Measurements from ENCODE around the gene TFAP2A. TPM values are rescaled to one million over a fixed set of nuclear protein-coding genes. Genes with fewer than 3 reads are reported as not detected.

Gene TFAP2A
- total and polyA plus RNA-seq, 2 donors from 2014 or later: 10.1 to 16.2 TPM

GRCh38 chr6:10361428-10361827 is 53.4 kb downstream of the TFAP2A start:
- Histone ChIP-seq H3K4me3 (ENCODE audit: low read length in 3 of 3) (no peak overlapping the region), H3K9me3 (ENCODE audit: control insufficient read depth in 2 of 3, insufficient read depth in 1 of 3, low read length in 3 of 3) (no peaks in the 10 kb centered on the region), H3K9ac (ENCODE audit: low read length in 3 of 3) (no peak overlapping the region), H3K27ac (ENCODE audit: low read depth in 2 of 2, low read length in 2 of 2) (no peak overlapping the region), H3K4me1 (ENCODE audit: control insufficient read depth in 2 of 3, insufficient read depth in 2 of 3, low read depth in 1 of 3, low read length in 3 of 3) (no peaks in the 10 kb centered on the region), H3K27me3 (ENCODE audit: control insufficient read depth, insufficient read depth, low read length) (no peaks in the 10 kb centered on the region), H3K36me3 (ENCODE audit: control insufficient read depth in 2 of 3, insufficient read depth in 3 of 3, low read length in 3 of 3) (no peaks in the 10 kb centered on the region)
- intact Hi-C loops (cut with DNase I): no loop called here
- FAIRE-seq (no peak), DNase-seq (no peak)
- TF ChIP-seq CTCF (IDR thresholded peaks at IDR 0.05; ENCODE audit: borderline replicate concordance, extremely low read depth, insufficient read depth): no peak

- TF ChIP-seq CTCF (IDR thresholded peaks at IDR 0.05; ENCODE audit: borderline replicate concordance, extremely low read depth, insufficient read depth): no peak
- H3K27me3 ChIP-seq (ENCODE audit: control insufficient read depth, insufficient read depth, low read length): no peaks in the 10 kb centered on the region
- no peaks in the 10 kb centered on the region for H3K4me1 ChIP-seq (ENCODE audit: control insufficient read depth in 2 of 3, insufficient read depth in 2 of 3, low read depth in 1 of 3, low read length in 3 of 3)
- H3K9me3 ChIP-seq (ENCODE audit: control insufficient read depth in 2 of 3, insufficient read depth in 1 of 3, low read length in 3 of 3): no peaks in the 10 kb centered on the region
- no peak for FAIRE-seq
- no peak for DNase-seq
- H3K9ac ChIP-seq (ENCODE audit: low read length in 3 of 3): no peak overlapping the region
- no peak overlapping the region for H3K27ac ChIP-seq (ENCODE audit: low read depth in 2 of 2, low read length in 2 of 2)
- intact Hi-C loops (cut with DNase I): no loop called here
- H3K36me3 ChIP-seq (ENCODE audit: control insufficient read depth in 2 of 3, insufficient read depth in 3 of 3, low read length in 3 of 3): no peaks in the 10 kb centered on the region
- H3K4me3 ChIP-seq (ENCODE audit: low read length in 3 of 3): no peak overlapping the region
Measured at GRCh38 chr6:10359581-10359980, 55.3 kb downstream of the TFAP2A start.

- no peak overlapping the region for H3K4me3 ChIP-seq (ENCODE audit: low read length in 3 of 3)
Measured at GRCh38 chr6:10355115-10355702, 59.7 kb downstream of the TFAP2A start.

More at GRCh38 chr6:10355115-10355702, 59.7 kb downstream of the TFAP2A start:
- FAIRE-seq: no peak
- TF ChIP-seq CTCF (IDR thresholded peaks at IDR 0.05; ENCODE audit: borderline replicate concordance, extremely low read depth, insufficient read depth): no peak
- H3K9ac ChIP-seq (ENCODE audit: low read length in 3 of 3): no peak overlapping the region
- H3K36me3 ChIP-seq (ENCODE audit: control insufficient read depth in 2 of 3, insufficient read depth in 3 of 3, low read length in 3 of 3): no peaks in the 10 kb centered on the region
- intact Hi-C loops (cut with DNase I): no loop called here
- H3K4me1 ChIP-seq (ENCODE audit: control insufficient read depth in 2 of 3, insufficient read depth in 2 of 3, low read depth in 1 of 3, low read length in 3 of 3): no peaks in the 10 kb centered on the region
- H3K27ac ChIP-seq (ENCODE audit: low read depth in 2 of 2, low read length in 2 of 2): no peak overlapping the region
- no peak for DNase-seq
- H3K9me3 ChIP-seq (ENCODE audit: control insufficient read depth in 2 of 3, insufficient read depth in 1 of 3, low read length in 3 of 3): no peaks in the 10 kb centered on the region
- no peaks in the 10 kb centered on the region for H3K27me3 ChIP-seq (ENCODE audit: control insufficient read depth, insufficient read depth, low read length)

All from kidney (tissue), 14 donors.